AG09309 (cell line): Measurements from ENCODE around the gene CALML5.

Experiments used
- DNase-seq: peaks from one replicate; pipeline ENCODE4 v3.0.0-alpha.2; 2010; ENCODE audit warnings: low read depth
- H3K4me3 ChIP-seq: 2 replicates; pipeline ENCODE4 v1.5.1; 2011; ENCODE audit warnings: mild to moderate bottlenecking, low read depth, low read length, moderate library complexity; ENCODE audit not compliant: control insufficient read depth
- TF ChIP-seq, protein P1 (sequence below): IDR thresholded peaks from 2 replicates; pipeline ENCODE4 v1.5.1; 2011; ENCODE audit warnings: mild to moderate bottlenecking, low read depth, low read length, inconsistent platforms; ENCODE audit not compliant: insufficient read depth, control insufficient read depth; ENCODE audit errors: missing control alignments

Gene CALML5

DNA sequence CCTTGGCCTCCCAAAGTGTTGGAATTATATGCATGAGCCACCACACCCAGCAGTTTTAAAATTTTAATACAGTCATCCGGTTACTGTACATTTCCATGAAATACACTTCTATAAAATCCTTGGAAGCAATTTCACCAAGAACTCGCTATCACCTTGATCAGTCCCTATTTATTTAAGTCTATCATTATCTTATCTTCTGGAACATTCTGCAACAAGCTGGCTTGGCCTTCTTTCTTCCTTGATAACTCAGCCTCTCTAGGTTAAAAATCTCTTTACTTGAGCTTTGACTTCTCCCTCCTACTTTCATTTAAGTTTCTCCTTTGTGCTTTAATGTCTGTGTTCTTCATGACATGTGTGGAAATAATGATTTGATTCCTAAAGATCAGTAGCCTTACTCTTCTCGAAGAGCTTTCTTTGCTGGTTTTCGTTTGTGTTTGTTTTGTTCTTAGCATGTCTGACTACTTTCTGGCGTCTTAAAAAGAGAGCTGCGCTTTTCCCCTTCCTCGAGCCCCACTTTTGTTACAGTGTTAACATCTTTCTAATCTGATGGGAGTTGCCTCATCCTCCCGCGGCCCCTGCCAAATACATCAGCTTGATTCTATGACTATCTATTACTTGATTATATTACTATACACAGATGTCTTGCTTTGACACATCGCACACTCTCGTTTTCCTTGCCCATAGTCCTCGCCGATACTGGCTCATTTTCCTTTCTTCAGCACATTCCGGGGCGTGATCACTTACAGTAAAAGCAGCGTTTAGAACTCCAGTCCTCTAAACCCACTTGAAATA is 11.1 kb upstream of the CALML5 start:
- TF ChIP-seq, protein P1, sequence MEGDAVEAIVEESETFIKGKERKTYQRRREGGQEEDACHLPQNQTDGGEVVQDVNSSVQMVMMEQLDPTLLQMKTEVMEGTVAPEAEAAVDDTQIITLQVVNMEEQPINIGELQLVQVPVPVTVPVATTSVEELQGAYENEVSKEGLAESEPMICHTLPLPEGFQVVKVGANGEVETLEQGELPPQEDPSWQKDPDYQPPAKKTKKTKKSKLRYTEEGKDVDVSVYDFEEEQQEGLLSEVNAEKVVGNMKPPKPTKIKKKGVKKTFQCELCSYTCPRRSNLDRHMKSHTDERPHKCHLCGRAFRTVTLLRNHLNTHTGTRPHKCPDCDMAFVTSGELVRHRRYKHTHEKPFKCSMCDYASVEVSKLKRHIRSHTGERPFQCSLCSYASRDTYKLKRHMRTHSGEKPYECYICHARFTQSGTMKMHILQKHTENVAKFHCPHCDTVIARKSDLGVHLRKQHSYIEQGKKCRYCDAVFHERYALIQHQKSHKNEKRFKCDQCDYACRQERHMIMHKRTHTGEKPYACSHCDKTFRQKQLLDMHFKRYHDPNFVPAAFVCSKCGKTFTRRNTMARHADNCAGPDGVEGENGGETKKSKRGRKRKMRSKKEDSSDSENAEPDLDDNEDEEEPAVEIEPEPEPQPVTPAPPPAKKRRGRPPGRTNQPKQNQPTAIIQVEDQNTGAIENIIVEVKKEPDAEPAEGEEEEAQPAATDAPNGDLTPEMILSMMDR, result no peak
- H3K4me3 ChIP-seq, result no peak overlapping the region
- no peak for DNase-seq

DNA sequence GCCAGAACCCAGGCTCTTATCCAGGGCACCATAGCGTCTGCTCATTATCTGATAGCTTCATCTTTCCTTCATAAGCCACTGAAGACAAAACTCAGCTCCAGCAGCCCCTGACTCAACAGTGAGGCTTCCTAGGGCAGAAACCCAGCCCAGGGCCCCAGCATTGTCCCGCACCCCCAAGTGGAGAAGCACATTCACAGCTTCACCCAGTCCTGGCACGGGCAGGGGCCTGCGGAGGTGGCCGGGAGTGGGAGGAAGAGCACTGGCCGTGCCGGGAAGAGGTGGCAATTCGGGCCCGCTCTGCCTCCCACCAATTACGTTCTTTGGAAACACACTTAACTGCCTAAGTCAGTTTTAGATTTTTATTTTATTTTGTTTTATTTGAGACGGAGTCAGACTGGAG is 10.3 kb upstream of the CALML5 start:
- no peak overlapping the region for H3K4me3 ChIP-seq
- no peak for DNase-seq
- TF ChIP-seq, protein P1, result no peak

DNA sequence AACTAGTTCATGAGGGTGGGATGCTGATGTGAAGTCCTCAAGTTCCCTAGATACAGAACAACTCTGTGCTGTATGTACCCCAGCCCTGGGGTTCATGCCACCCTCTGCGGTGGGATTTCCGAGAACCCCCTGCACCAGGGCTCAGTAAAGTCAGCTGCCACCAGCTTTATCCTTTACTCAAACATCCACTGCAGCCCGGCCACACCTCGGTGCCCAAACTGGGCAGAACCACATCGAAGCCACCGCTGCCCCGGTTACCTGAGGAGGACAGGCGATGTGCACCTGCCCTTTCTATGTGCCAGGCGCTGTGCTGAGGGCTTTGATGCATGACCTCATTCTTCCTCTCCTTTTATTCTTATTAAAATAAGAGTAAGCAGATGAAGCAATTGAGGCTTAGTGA is 9.9 kb upstream of the CALML5 start:
- H3K4me3 ChIP-seq, result no peak overlapping the region
- TF ChIP-seq, protein P1, result no peak
- no peak for DNase-seq

DNA sequence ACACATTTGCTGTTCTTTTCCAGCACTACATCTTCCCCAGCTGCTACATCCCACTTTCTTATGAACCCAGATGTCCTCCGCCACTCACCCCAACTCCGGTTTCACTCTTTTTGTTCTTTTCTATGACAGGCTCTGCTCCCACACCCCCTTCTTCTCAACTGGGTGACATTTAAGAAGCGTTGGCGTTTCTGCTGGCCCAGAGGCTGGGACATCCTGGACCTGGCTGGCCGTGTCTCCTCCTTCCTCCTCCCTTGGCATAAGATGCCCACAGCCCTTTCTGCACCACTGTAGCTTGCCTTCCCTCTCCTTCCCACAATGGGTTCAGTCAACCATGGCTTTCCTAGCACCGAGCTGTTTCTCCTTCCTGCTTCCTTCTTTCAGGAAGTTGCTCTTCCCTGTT is 9.4 kb upstream of the CALML5 start:
- DNase-seq, result no peak
- no peak overlapping the region for H3K4me3 ChIP-seq
- TF ChIP-seq, protein P1, result no peak

DNA sequence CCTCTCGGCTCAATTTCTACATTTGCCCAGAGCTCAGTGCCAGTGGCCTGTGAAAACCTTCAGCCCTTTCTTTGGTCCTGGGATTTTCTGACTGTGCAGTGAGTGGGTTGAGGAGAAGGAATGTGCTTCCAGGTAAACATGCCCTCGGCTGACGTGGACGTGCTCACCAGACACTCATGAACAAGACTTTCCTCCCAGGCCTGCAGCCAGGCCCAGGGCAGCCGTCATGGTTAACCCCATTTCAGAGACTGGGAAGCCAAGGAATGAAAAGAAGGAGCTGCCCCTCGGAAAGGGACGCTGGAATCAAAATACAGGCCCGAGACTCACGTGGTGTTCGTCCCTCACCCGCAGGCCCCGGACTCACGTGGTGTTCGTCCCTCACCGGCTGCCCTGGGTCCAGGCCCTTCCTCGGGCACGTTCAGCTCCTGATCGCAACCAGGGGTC is 8.8 kb upstream of the CALML5 start:
- DNase-seq, result no peak
- no peak overlapping the region for H3K4me3 ChIP-seq
- TF ChIP-seq, protein P1, result no peak

DNA sequence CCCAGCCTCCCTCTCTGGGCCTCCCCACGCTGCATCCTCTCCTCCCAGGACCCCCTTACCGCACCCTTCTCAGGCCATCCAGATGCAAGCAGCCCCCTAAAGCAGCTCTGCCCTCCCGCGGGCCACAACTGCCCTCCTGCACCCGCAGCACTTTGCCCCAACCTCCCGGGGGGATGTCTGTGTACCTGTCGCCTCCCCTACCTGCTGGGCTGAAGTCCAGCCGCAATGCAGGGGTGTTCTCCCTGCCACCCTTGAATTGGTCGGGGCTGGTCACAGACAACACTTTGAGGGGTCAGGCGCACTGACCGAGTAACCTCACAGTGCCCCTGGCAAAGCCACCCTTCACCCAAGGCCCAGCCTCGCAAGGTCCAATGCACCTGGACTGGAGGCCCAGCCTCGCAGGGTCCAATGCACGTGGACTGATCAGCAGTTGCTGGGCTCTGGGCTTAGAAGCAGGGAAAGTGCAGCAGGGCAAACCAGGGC is 8.3 kb upstream of the CALML5 start:
- no peak overlapping the region for H3K4me3 ChIP-seq
- no peak for DNase-seq
- TF ChIP-seq, protein P1, result no peak
